Smooth muscle cell (in vitro differentiated cells): ENCODE results near the gene PTPMT1. TPM values are rescaled to one million over a fixed set of nuclear protein-coding genes. Genes with fewer than 3 reads are reported as not detected.
A peak's percentile ranks its signal among the peaks of the same experiment; 100 is the strongest.

Experiments
- DNase-seq: peaks from one replicate; lab custom pipeline; 2025; ENCODE audit not compliant: unreplicated experiment; lab: John Stamatoyannopoulos, UW
- H2AFZ ChIP-seq: fragments of 200-600 bp; sonication (generic); 2 replicates; pipeline ENCODE4 v1.6.0; 2016; ENCODE audit warnings: antibody characterized with exemption, low read depth, mild to moderate bottlenecking
- H3F3A ChIP-seq: fragments of 200-600 bp; sonication (generic); 2 replicates; pipeline ENCODE4 v1.6.0; 2017; ENCODE audit warnings: antibody characterized with exemption, low read depth
- H3K27ac ChIP-seq: fragments of 200-600 bp; sonication (generic); 2 replicates; pipeline ENCODE4 v1.5.1; 2016; ENCODE audit warnings: low read depth, mild to moderate bottlenecking
- H3K27me3 ChIP-seq: fragments of 200-600 bp; sonication (generic); 2 replicates; pipeline ENCODE4 v1.6.1; 2016; ENCODE audit warnings: low read depth, mild to moderate bottlenecking
- H3K36me3 ChIP-seq: fragments of 200-600 bp; sonication (generic); 2 replicates; pipeline ENCODE4 v1.5.1; 2016; ENCODE audit warnings: low read depth
- H3K4me1 ChIP-seq: fragments of 200-600 bp; sonication (generic); 2 replicates; pipeline ENCODE4 v1.5.1; 2016; ENCODE audit warnings: low read depth
- H3K4me2 ChIP-seq: fragments of 200-600 bp; sonication (generic); 2 replicates; pipeline ENCODE4 v1.6.0; 2016; ENCODE audit warnings: mild to moderate bottlenecking
- H3K4me3 ChIP-seq: fragments of 200-600 bp; sonication (generic); 2 replicates; pipeline ENCODE4 v1.5.1; 2016; ENCODE audit warnings: mild to moderate bottlenecking
- H3K79me2 ChIP-seq: fragments of 200-600 bp; sonication (generic); 2 replicates; pipeline ENCODE4 v1.6.0; 2016; ENCODE audit warnings: low read depth, mild to moderate bottlenecking
- H3K9ac ChIP-seq: fragments of 200-600 bp; sonication (generic); 2 replicates; pipeline ENCODE4 v1.6.0; 2016; ENCODE audit warnings: low read depth
- H3K9me3 ChIP-seq: fragments of 200-600 bp; sonication (generic); replicated peaks from 2 replicates; pipeline ENCODE4 v1.5.1; 2016; ENCODE audit warnings: low read depth
- H4K20me1 ChIP-seq: fragments of 200-600 bp; sonication (generic); 2 replicates; pipeline ENCODE4 v1.6.0; 2016; ENCODE audit warnings: low read depth
- WGBS: methylation state at CpG from one replicate; pipeline ENCODE4 v1.1.7; 2016; ENCODE audit warnings: low lambda C conversion rate; 5-methylcytosine and 5-hydroxymethylcytosine counted together
- polyA plus RNA-seq: library from polyadenylated mRNA; unstranded; fragments of >200 nt; fragmentation: Nextera tagmentation; extraction: Ambion mirVana; gene quantifications from 2 replicates; pipeline ENCODE4 v1.2.1, GENCODE V29; 2016
- total RNA-seq: library from RNA; depleted of rRNA; stranded (reverse); fragments of >200 nt; gene quantifications from 2 replicates; pipeline ENCODE4 v1.2.3, GENCODE V29; 2014
- TF ChIP-seq, protein P1 (sequence below): fragments of 200-600 bp; sonication (generic); IDR thresholded peaks from 2 replicates; pipeline ENCODE4 v1.5.1; 2017; ENCODE audit warnings: borderline replicate concordance, mild to moderate bottlenecking, antibody characterized with exemption; ENCODE audit not compliant: insufficient read depth, poor library complexity, severe bottlenecking

Gene PTPMT1
- total and polyA plus RNA-seq, 2 experiments from 2014 or later, result 75.5 to 152 TPM

GRCh38 chr11:47611348-47611794, 46.0 kb downstream of the PTPMT1 start:
- Histone ChIP-seq H3K4me2 (no peak overlapping the region), H3K4me3 (no peak overlapping the region), H3K4me1 (peaks cover 8% of the 10 kb centered on the region), H3K79me2 (no peaks in the 10 kb centered on the region), H3K27ac (no peak overlapping the region), H4K20me1 (peaks cover 3% of the 10 kb centered on the region), H3K9ac (no peak overlapping the region), H3F3A (peaks cover 6% of the 10 kb centered on the region), H2AFZ (no peak overlapping the region), H3K9me3 (no peaks in the 10 kb centered on the region), H3K27me3 (no peaks in the 10 kb centered on the region), H3K36me3 (no peaks in the 10 kb centered on the region)
- TF ChIP-seq, protein P1, sequence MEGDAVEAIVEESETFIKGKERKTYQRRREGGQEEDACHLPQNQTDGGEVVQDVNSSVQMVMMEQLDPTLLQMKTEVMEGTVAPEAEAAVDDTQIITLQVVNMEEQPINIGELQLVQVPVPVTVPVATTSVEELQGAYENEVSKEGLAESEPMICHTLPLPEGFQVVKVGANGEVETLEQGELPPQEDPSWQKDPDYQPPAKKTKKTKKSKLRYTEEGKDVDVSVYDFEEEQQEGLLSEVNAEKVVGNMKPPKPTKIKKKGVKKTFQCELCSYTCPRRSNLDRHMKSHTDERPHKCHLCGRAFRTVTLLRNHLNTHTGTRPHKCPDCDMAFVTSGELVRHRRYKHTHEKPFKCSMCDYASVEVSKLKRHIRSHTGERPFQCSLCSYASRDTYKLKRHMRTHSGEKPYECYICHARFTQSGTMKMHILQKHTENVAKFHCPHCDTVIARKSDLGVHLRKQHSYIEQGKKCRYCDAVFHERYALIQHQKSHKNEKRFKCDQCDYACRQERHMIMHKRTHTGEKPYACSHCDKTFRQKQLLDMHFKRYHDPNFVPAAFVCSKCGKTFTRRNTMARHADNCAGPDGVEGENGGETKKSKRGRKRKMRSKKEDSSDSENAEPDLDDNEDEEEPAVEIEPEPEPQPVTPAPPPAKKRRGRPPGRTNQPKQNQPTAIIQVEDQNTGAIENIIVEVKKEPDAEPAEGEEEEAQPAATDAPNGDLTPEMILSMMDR, result no peak
- WGBS, result 94% methylated on average over 6 of the region's 6 CpGs
- DNase-seq, result no peak

DNA sequence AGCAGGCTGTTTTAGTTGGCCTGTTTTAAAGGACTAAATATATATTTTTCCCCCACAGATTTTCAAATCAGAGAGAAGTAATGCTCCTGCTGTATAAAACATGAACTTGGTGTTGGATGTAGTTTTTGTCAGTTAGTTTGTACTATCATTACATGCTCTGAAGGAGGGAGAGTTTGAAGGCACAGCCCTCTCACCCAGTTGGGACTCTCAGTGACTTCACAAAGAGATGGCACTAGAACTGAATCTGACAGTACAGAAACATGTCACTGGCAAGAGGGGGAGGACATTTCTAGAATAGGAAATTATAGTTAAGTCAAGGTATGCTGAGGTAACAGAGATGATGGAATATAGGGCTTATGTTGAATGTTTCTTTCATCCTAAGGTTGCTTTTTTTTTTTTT, 49.9 kb downstream of the PTPMT1 start:
- no peaks in the 10 kb centered on the region for H3K79me2 ChIP-seq
- H2AFZ ChIP-seq, result no peak overlapping the region
- no peaks in the 10 kb centered on the region for H3K27me3 ChIP-seq
- H3K4me1 ChIP-seq, result no peaks in the 10 kb centered on the region
- H4K20me1 ChIP-seq, result no peaks in the 10 kb centered on the region
- TF ChIP-seq, protein P1, result no peak
- H3F3A ChIP-seq, result peaks cover 4% of the 10 kb centered on the region
- DNase-seq, result no peak
- H3K36me3 ChIP-seq, result no peaks in the 10 kb centered on the region
- no peak overlapping the region for H3K4me3 ChIP-seq
- H3K9me3 ChIP-seq, result no peaks in the 10 kb centered on the region
- no peak overlapping the region for H3K27ac ChIP-seq
- H3K9ac ChIP-seq, result no peak overlapping the region
- no peak overlapping the region for H3K4me2 ChIP-seq

DNA sequence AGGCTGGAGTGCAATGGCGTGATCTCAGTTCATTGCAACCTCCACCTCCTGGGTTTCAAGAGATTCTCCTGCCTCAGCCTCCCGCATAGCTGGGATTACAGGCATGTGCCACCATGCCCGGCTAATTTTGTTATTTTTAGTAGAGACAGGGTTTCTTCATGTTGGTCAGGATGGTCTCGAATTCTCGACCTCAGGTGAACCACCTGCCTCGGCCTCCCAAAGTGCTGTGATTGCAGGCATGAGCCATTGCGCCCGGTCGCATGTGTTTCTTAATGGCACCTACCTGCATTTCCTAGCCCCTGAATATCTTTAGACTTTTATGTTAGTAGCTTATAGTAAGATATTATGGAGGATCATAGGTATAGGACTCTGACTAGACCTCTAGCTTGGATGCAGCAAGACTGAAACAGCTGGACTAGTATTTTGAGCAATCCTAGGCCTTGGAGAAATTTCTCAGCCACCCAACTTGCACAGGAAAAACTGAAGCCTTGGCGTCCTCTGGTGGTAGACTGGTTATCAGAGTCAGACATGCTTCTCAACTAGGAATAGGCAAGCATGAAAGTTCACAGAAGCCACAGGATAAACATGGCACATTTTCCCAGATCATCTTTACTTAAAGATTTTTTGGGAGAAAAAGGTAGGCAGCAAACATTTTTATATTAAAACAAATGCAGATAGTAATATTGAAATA, 51.5 kb downstream of the PTPMT1 start:
- H3K27me3 ChIP-seq, result no peaks in the 10 kb centered on the region
- no peak overlapping the region for H3K9ac ChIP-seq
- no peak overlapping the region for H2AFZ ChIP-seq
- H3K4me3 ChIP-seq, result no peak overlapping the region
- peak overlapping the region; percentile 5 for H3K4me2 ChIP-seq
- no peaks in the 10 kb centered on the region for H3K79me2 ChIP-seq
- DNase-seq, result no peak
- TF ChIP-seq, protein P1, result peak; percentile 64
- H3K36me3 ChIP-seq, result peaks cover 5% of the 10 kb centered on the region
- 88% methylated on average over 10 of the region's 10 CpGs for WGBS
- no peaks in the 10 kb centered on the region for H3K9me3 ChIP-seq
- H3K27ac ChIP-seq, result peak overlapping the region; percentile 55
- peaks cover 4% of the 10 kb centered on the region for H3F3A ChIP-seq
- H3K4me1 ChIP-seq, result no peaks in the 10 kb centered on the region
- no peaks in the 10 kb centered on the region for H4K20me1 ChIP-seq

GRCh38 chr11:47617417-47617809, 52.0 kb downstream of the PTPMT1 start:
- H3K9ac ChIP-seq, result no peak overlapping the region
- H3K9me3 ChIP-seq, result no peaks in the 10 kb centered on the region
- H3K27ac ChIP-seq, result peak overlapping the region; percentile 55
- no peaks in the 10 kb centered on the region for H4K20me1 ChIP-seq
- WGBS, result 27% methylated on average over 3 of the region's 3 CpGs
- no peaks in the 10 kb centered on the region for H3K79me2 ChIP-seq
- H3K4me3 ChIP-seq, result no peak overlapping the region
- H3F3A ChIP-seq, result peaks cover 4% of the 10 kb centered on the region
- peaks cover 10% of the 10 kb centered on the region for H3K36me3 ChIP-seq
- H3K4me1 ChIP-seq, result no peaks in the 10 kb centered on the region
- no peak overlapping the region for H2AFZ ChIP-seq
- TF ChIP-seq, protein P1, result no peak
- H3K27me3 ChIP-seq, result no peaks in the 10 kb centered on the region
- DNase-seq, result no peak
- H3K4me2 ChIP-seq, result peak overlapping the region; percentile 5
